Spleen (tissue), 11 donors: ENCODE results near the gene R3HDML. TPM values are rescaled to one million over a fixed set of nuclear protein-coding genes. Genes with fewer than 3 reads are reported as not detected.

Experiments
- DNase-seq: peaks from one replicate; pipeline ENCODE4 v3.0.0-alpha.2; 2020
- H3K27ac ChIP-seq, 8 donors: fragments of 200-600 bp; sonication (generic) in 7 of 8; 1 replicate in 4 of 8; 2 replicates in 4 of 8; pipeline versions ENCODE4 v1.5.0 to v1.8.0; 2016 to 2021; ENCODE audit warnings: inconsistent platforms in 4 of 8, mild to moderate bottlenecking in 4 of 8, moderate library complexity in 1 of 8
- H3K27me3 ChIP-seq, 7 donors: fragments of 200-600 bp; sonication (generic) in 6 of 7; replicated peaks in 1 of 7; 1 replicate in 4 of 7; 2 replicates in 3 of 7; pipeline versions ENCODE4 v1.5.0 to v1.8.0; 2016 to 2021; ENCODE audit warnings: inconsistent platforms in 3 of 7, mild to moderate bottlenecking in 1 of 7
- H3K36me3 ChIP-seq, 6 donors: fragments of 200-600 bp; sonication (generic) in 5 of 6; 1 replicate in 4 of 6; 2 replicates in 2 of 6; pipeline versions ENCODE4 v1.5.0 to v1.8.0; 2016 to 2021; ENCODE audit warnings: inconsistent platforms in 2 of 6
- H3K4me1 ChIP-seq, 6 donors: fragments of 200-600 bp; sonication (generic) in 5 of 6; 1 replicate in 3 of 6; 2 replicates in 3 of 6; pipeline versions ENCODE4 v1.5.0 to v1.8.0; 2016 to 2021; ENCODE audit warnings: inconsistent platforms in 3 of 6
- H3K4me3 ChIP-seq, 8 donors: fragments of 200-600 bp; sonication (generic) in 7 of 8; 1 replicate in 4 of 8; 2 replicates in 4 of 8; pipeline versions ENCODE4 v1.5.0 to v1.8.0; 2016 to 2021; ENCODE audit warnings: inconsistent platforms in 4 of 8, mild to moderate bottlenecking in 4 of 8, moderate library complexity in 2 of 8
- H3K9me3 ChIP-seq, 8 donors: fragments of 200-600 bp; sonication (generic) in 7 of 8; 1 replicate in 4 of 8; 2 replicates in 4 of 8; pipeline versions ENCODE4 v1.5.0 to v1.8.0; 2016 to 2021; ENCODE audit warnings: inconsistent platforms in 4 of 8
- POLR2A ChIP-seq, 3 donors: fragments of 450-650 bp; IDR thresholded peaks; one replicate each; pipeline ENCODE4 v1.5.1; 2017; ENCODE audit warnings: antibody characterized with exemption in 3 of 3, mild to moderate bottlenecking in 1 of 3
- POLR2AphosphoS5 ChIP-seq, 3 donors: sonication (generic); formaldehyde crosslinking; IDR thresholded peaks; one replicate each; pipeline ENCODE4 v1.5.1; 2017; ENCODE audit warnings: antibody characterized with exemption in 3 of 3
- WGBS, 5 donors: extraction: QIAGEN DNeasy Blood & Tissue Kit in 3 of 5; methylation state at CpG; one replicate each; pipeline versions ENCODE4 v1.1.5 to v1.1.7; 2013 to 2018; 5-methylcytosine and 5-hydroxymethylcytosine counted together
- intact Hi-C: fragments of 100-400 bp; cut with DNase I; formaldehyde crosslinking; loops from one replicate; pipeline ENCODE4 v1.15.0; 2023; ENCODE audit warnings: low total_unique reads
- polyA plus RNA-seq, 3 donors: library from polyadenylated mRNA; stranded (reverse); fragments of 200-250 nt; gene quantifications; one replicate each; pipeline ENCODE4 v1.2.1, GENCODE V29; 2013
- total RNA-seq, 7 donors: library from RNA; depleted of rRNA in 3 of 7; stranded (reverse); fragments of >200 nt in 3 of 7; fragmentation: NEBNext Ultra II Directional in 4 of 7; extraction: Animal tissue kit (Norgen Biotek cat#: 25700) in 4 of 7; gene quantifications; one replicate each; pipeline versions ENCODE4 v1.1.0 to v1.2.1, GENCODE V29; 2016 to 2021
- TF ChIP-seq, protein P1 (sequence below), 11 experiments: fragments of 200-600 bp in 7 of 11; fragments of 450-650 bp in 4 of 11; sonication (generic) in 4 of 11; IDR thresholded peaks in 8 of 11; conservative IDR thresholded peaks in 3 of 11; 1 replicate in 7 of 11; 2 replicates in 4 of 11; pipeline versions ENCODE4 v1.4.0 to v1.8.0; 2016 to 2021; ENCODE audit warnings: antibody characterized with exemption in 11 of 11, inconsistent platforms in 4 of 11, mild to moderate bottlenecking in 1 of 11
- donor health status: healthy with polysubstance abuse.
- donor health status: DM: no; HTN: no; CAD: no; lungs with moderate emphysema.
- donor health status: DM: no; HTN: no; CAD: no.
- donor health status: Bipolar disorder and iron deficiency.
- donor health status: healthy.
- donor health status: DM: no; HTN: no; CAD: no.
- donor health status: DM: yes; HTN: yes; CAD: no.

R3HDML gene
- total and polyA plus RNA-seq, 10 donors: not detected

DNA sequence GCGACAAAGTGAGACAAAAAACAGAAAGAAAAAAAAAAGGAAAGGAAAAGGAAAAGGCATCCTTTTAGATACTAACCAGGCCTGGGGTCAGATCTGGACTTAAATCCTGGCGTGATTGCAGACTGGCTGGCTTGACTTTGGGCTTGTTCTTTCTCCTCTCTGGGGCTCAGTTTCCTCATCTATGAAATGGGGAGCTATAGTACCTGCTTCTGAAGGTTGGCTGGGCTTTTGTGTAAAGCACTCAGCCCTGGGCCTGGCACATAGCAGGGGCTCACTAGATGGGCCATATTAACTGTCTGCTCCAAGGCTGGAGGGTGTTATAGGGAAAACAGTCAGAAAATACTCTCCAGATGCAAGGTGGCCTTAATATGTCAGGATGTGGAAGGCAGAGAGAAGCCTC is 1.2 kb upstream of the R3HDML start:
- Histone ChIP-seq H3K36me3 (no peaks in the 10 kb centered on the region), H3K4me1 (no peaks in the 10 kb centered on the region), H3K27me3 (peaks cover 0 to 48% (median 3%) of the 10 kb centered on the region in 7 donors), H3K27ac (no peak overlapping the region), H3K4me3 (no peak overlapping the region), H3K9me3 (no peaks in the 10 kb centered on the region)
- 74 to 89% (median 83%) methylated on average over 2 of the region's 2 CpGs for WGBS, 5 donors
- DNase-seq: no peak
- intact Hi-C loops: no loop called here
- TF ChIP-seq, protein P1, sequence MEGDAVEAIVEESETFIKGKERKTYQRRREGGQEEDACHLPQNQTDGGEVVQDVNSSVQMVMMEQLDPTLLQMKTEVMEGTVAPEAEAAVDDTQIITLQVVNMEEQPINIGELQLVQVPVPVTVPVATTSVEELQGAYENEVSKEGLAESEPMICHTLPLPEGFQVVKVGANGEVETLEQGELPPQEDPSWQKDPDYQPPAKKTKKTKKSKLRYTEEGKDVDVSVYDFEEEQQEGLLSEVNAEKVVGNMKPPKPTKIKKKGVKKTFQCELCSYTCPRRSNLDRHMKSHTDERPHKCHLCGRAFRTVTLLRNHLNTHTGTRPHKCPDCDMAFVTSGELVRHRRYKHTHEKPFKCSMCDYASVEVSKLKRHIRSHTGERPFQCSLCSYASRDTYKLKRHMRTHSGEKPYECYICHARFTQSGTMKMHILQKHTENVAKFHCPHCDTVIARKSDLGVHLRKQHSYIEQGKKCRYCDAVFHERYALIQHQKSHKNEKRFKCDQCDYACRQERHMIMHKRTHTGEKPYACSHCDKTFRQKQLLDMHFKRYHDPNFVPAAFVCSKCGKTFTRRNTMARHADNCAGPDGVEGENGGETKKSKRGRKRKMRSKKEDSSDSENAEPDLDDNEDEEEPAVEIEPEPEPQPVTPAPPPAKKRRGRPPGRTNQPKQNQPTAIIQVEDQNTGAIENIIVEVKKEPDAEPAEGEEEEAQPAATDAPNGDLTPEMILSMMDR (IDR thresholded peaks at IDR 0.05 in 8 of 11, conservative IDR thresholded peaks at IDR 0.05 in 3 of 11): no peak

GRCh38 chr20:44336086-44336485 is 757 bp upstream of the R3HDML start:
- no peak overlapping the region for H3K27ac ChIP-seq
- H3K36me3 ChIP-seq: no peaks in the 10 kb centered on the region
- H3K4me1 ChIP-seq: no peaks in the 10 kb centered on the region
- 34 to 46% (median 37%) methylated on average over 14 to 15 of the region's 15 CpGs for WGBS, 5 donors
- DNase-seq: no peak
- H3K27me3 ChIP-seq: peaks cover 0 to 45% (median 3%) of the 10 kb centered on the region in 7 donors
- TF ChIP-seq, protein P1 (IDR thresholded peaks at IDR 0.05 in 8 of 11, conservative IDR thresholded peaks at IDR 0.05 in 3 of 11): no peak
- TF ChIP-seq POLR2AphosphoS5 (IDR thresholded peaks at IDR 0.05) (no peak), POLR2A (IDR thresholded peaks at IDR 0.05) (no peak)
- H3K4me3 ChIP-seq: no peak overlapping the region
- intact Hi-C loops: no loop called here
- no peaks in the 10 kb centered on the region for H3K9me3 ChIP-seq

GRCh38 chr20:44342248-44342647 is 5.4 kb downstream of the R3HDML start:
- no peak overlapping the region for H3K27ac ChIP-seq
- no peaks in the 10 kb centered on the region for H3K9me3 ChIP-seq
- intact Hi-C loops: no loop called here
- H3K4me3 ChIP-seq: no peak overlapping the region
- 58 to 76% (median 67%) methylated on average over 6 of the region's 6 CpGs for WGBS, 5 donors
- TF ChIP-seq POLR2A (IDR thresholded peaks at IDR 0.05) (no peak), POLR2AphosphoS5 (IDR thresholded peaks at IDR 0.05) (no peak)
- TF ChIP-seq, protein P1 (IDR thresholded peaks at IDR 0.05 in 8 of 11, conservative IDR thresholded peaks at IDR 0.05 in 3 of 11): no peak
- H3K27me3 ChIP-seq: peaks cover 0 to 13% (median 3%) of the 10 kb centered on the region in 7 donors
- H3K36me3 ChIP-seq: no peaks in the 10 kb centered on the region
- DNase-seq: no peak
- H3K4me1 ChIP-seq: peaks cover 0 to 4% (median 0%) of the 10 kb centered on the region in 6 donors

GRCh38 chr20:44343162-44343675 is 6.4 kb downstream of the R3HDML start:
- H3K4me1 ChIP-seq: peaks cover 0 to 4% (median 0%) of the 10 kb centered on the region in 6 donors
- WGBS, 5 donors: 67 to 84% (median 75%) methylated on average over 12 of the region's 12 CpGs
- no peaks in the 10 kb centered on the region for H3K9me3 ChIP-seq
- no peak overlapping the region for H3K4me3 ChIP-seq
- intact Hi-C loops: no loop called here
- H3K27me3 ChIP-seq: peaks cover 0 to 5% (median 0%) of the 10 kb centered on the region in 7 donors
- no peak for TF ChIP-seq POLR2AphosphoS5 (IDR thresholded peaks at IDR 0.05)
- no peak for TF ChIP-seq POLR2A (IDR thresholded peaks at IDR 0.05)
- TF ChIP-seq, protein P1 (IDR thresholded peaks at IDR 0.05 in 8 of 11, conservative IDR thresholded peaks at IDR 0.05 in 3 of 11): no peak
- DNase-seq: no peak
- no peak overlapping the region for H3K27ac ChIP-seq
- no peaks in the 10 kb centered on the region for H3K36me3 ChIP-seq
